Uterus (tissue), 4 donors: Measurements from ENCODE around the gene GRPR. TPM values are rescaled to one million over a fixed set of nuclear protein-coding genes. Genes with fewer than 3 reads are reported as not detected.

ENCODE experiments used
- DNase-seq, 2 donors: peaks; one replicate each; pipeline ENCODE4 v3.0.0-alpha.2; 2019 to 2020
- H3K27ac ChIP-seq, 2 donors: fragments of 200-600 bp; sonication (generic); 1 replicate in 1 of 2; 2 replicates in 1 of 2; pipeline ENCODE4 v1.5.1; 2016 to 2018
- H3K27me3 ChIP-seq, 2 donors: fragments of 200-600 bp; sonication (generic); one replicate each; pipeline ENCODE4 v1.5.1; 2018 to 2019; ENCODE audit warnings: control low read depth in 1 of 2
- H3K36me3 ChIP-seq, 2 donors: fragments of 200-600 bp; sonication (generic); one replicate each; pipeline ENCODE4 v1.5.1; 2019; ENCODE audit warnings: control low read depth in 1 of 2
- H3K4me1 ChIP-seq, 2 donors: fragments of 200-600 bp; sonication (generic); one replicate each; pipeline ENCODE4 v1.5.1; 2018 to 2019; ENCODE audit warnings: control low read depth in 1 of 2
- H3K4me3 ChIP-seq, 2 donors: fragments of 200-600 bp; sonication (generic); 1 replicate in 1 of 2; 2 replicates in 1 of 2; pipeline ENCODE4 v1.5.1; 2018 to 2019; ENCODE audit warnings: mild to moderate bottlenecking in 1 of 2
- H3K9me3 ChIP-seq, 2 donors: fragments of 200-600 bp; sonication (generic); one replicate each; pipeline ENCODE4 v1.5.1; 2019; ENCODE audit warnings: control low read depth in 1 of 2
- CTCF ChIP-seq, 4 experiments: fragments of 200-600 bp in 2 of 4; fragments of 450-650 bp in 2 of 4; sonication (generic) in 2 of 4; IDR thresholded peaks; one replicate each; pipeline ENCODE4 v1.5.1; 2016 to 2019; ENCODE audit warnings: antibody characterized with exemption in 4 of 4, mild to moderate bottlenecking in 2 of 4, moderate library complexity in 1 of 4
- POLR2A ChIP-seq, 2 donors: fragments of 450-650 bp; IDR thresholded peaks; one replicate each; pipeline ENCODE4 v1.6.1; 2016; ENCODE audit warnings: antibody characterized with exemption in 2 of 2, mild to moderate bottlenecking in 1 of 2, moderate library complexity in 1 of 2
- intact Hi-C: fragments of 100-400 bp; cut with DNase I; formaldehyde crosslinking; loops from one replicate; pipeline ENCODE4 v1.15.1; 2023; ENCODE audit warnings: low total_unique reads
- total RNA-seq, 4 donors: library from RNA; depleted of rRNA in 3 of 4; stranded (reverse); fragments of >200 nt in 3 of 4; gene quantifications; one replicate each; pipeline versions ENCODE4 v1.1.0 to v1.2.4, GENCODE V29; 2014 to 2023
- donor health status: DM: yes; HTN: yes; CAD: no.

Gene GRPR
- total RNA-seq, 4 donors from 2014 or later = 0.48 to 0.77 (median 0.67) TPM; not detected in 1

- no peaks in the 10 kb centered on the region for H3K4me1 ChIP-seq
- no peak for TF ChIP-seq CTCF (IDR thresholded peaks at IDR 0.05)
- TF ChIP-seq POLR2A (IDR thresholded peaks at IDR 0.05) = no peak
- H3K9me3 ChIP-seq = no peaks in the 10 kb centered on the region
- H3K27me3 ChIP-seq = peaks cover 0 to 2% of the 10 kb centered on the region in 2 donors
- no peak overlapping the region for H3K27ac ChIP-seq
- intact Hi-C loops = no loop called here
- DNase-seq = no peak
- H3K4me3 ChIP-seq = no peak overlapping the region
- H3K36me3 ChIP-seq = no peaks in the 10 kb centered on the region
Observed at GRCh38 chrX:16202943-16203342, 79.6 kb downstream of the GRPR start.

Other genes starting within 250 kb of the GRPR start
- not detected for gene MAGEB17, start 43.9 kb downstream of the GRPR start, total RNA-seq